ENCODE data around the gene ATG5. TPM values are rescaled to one million over a fixed set of nuclear protein-coding genes. Genes with fewer than 3 reads are reported as not detected.

The ATG5 gene
- polyA plus RNA-seq, 1 of the 3 experiments (the other 2 are of a cell fraction) = 15.5 TPM

GRCh38 chr6:106186714-106187113, 138.8 kb downstream of the ATG5 start:
- Histone ChIP-seq H3F3A (replicated peaks; ENCODE audit: insufficient read depth) (peaks cover 31% of the 10 kb centered on the region), H3K27me3 (ENCODE audit: insufficient read depth) (no peaks in the 10 kb centered on the region), H2AFZ (ENCODE audit: low read depth) (no peak overlapping the region), H3K36me3 (replicated peaks in 1 of 2; ENCODE audit: control insufficient read depth in 1 of 2, insufficient read depth in 2 of 2, low read length in 1 of 2) (peaks cover 8 to 20% of the 10 kb centered on the region in 2 experiments), H3K4me3 (ENCODE audit: low read depth in 2 of 2, low read length in 1 of 2) (no peak overlapping the region), H3K9me3 (no peaks in the 10 kb centered on the region), H3K4me1 (ENCODE audit: control insufficient read depth in 1 of 2, insufficient read depth in 2 of 2, low read depth in 1 of 2, low read length in 1 of 2) (peaks cover 0 to 19% of the 10 kb centered on the region in 2 experiments; a peak in 2 of 4 replicates), H3K79me2 (ENCODE audit: insufficient read depth) (no peaks in the 10 kb centered on the region), H3K4me2 (no peak overlapping the region), H3K9ac (no peak overlapping the region), H3K27ac (ENCODE audit: low read depth in 2 of 2, low read length in 1 of 2) (no peak overlapping the region), H3K9me2 (no peaks in the 10 kb centered on the region), H4K20me1 (ENCODE audit: insufficient read depth) (no peaks in the 10 kb centered on the region)
- POLR2A ChIA-PET = no interaction called here
- no peak for TF ChIP-seq EP300 (IDR thresholded peaks at IDR 0.05; ENCODE audit: borderline replicate concordance in 1 of 2, low read depth in 1 of 2, low read length in 1 of 2)
- no peak for TF ChIP-seq RXRA (IDR thresholded peaks at IDR 0.05; ENCODE audit: borderline replicate concordance, low read depth)
- no peak for TF ChIP-seq CTCF (IDR thresholded peaks at IDR 0.05)
- TF ChIP-seq TCF12 (IDR thresholded peaks at IDR 0.05) = no peak
- no peak for TF ChIP-seq MXI1 (IDR thresholded peaks at IDR 0.05; ENCODE audit: low read depth, low read length)
- no peak for TF ChIP-seq RFX5 (IDR thresholded peaks at IDR 0.05; ENCODE audit: low read length)
- TF ChIP-seq GATA2 (CRISPR knock-in tag; IDR thresholded peaks at IDR 0.05) = no peak
- no peak for TF ChIP-seq JUND (IDR thresholded peaks at IDR 0.05)
- no peak for TF ChIP-seq ZBTB33 (IDR thresholded peaks at IDR 0.05; ENCODE audit: borderline replicate concordance, low read depth)
- no peak for TF ChIP-seq RAD21 (IDR thresholded peaks at IDR 0.05; ENCODE audit: low read length)
- no peak for DNase-seq
- WGBS (ENCODE audit: low lambda C conversion rate) = 98% methylated on average over 2 of the region's 2 CpGs
- CTCF ChIA-PET = no interaction called here

- CTCF ChIA-PET = no interaction called here
- TF ChIP-seq FOXJ3 (CRISPR knock-in tag; IDR thresholded peaks at IDR 0.05) = no peak
Measured at GRCh38 chr6:106186172-106186571, 139.4 kb downstream of the ATG5 start.

More at GRCh38 chr6:106186172-106186571, 139.4 kb downstream of the ATG5 start:
- H3K27me3 ChIP-seq (ENCODE audit: insufficient read depth) = no peaks in the 10 kb centered on the region
- H2AFZ ChIP-seq (ENCODE audit: low read depth) = no peak overlapping the region
- H3K4me2 ChIP-seq = no peak overlapping the region
- no peak overlapping the region for H3K9ac ChIP-seq
- POLR2A ChIA-PET = no interaction called here
- no peak overlapping the region for H3K27ac ChIP-seq (ENCODE audit: low read depth in 2 of 2, low read length in 1 of 2)
- no peaks in the 10 kb centered on the region for H3K79me2 ChIP-seq (ENCODE audit: insufficient read depth)
- no peak for DNase-seq
- no peaks in the 10 kb centered on the region for H3K9me2 ChIP-seq
- no peak overlapping the region for H3K4me3 ChIP-seq (ENCODE audit: low read depth in 2 of 2, low read length in 1 of 2)
- peaks cover 0 to 21% of the 10 kb centered on the region in 2 experiments; a peak in 2 of 4 replicates for H3K4me1 ChIP-seq (ENCODE audit: control insufficient read depth in 1 of 2, insufficient read depth in 2 of 2, low read depth in 1 of 2, low read length in 1 of 2)
- WGBS (ENCODE audit: low lambda C conversion rate) = 98% methylated on average over 3 of the region's 3 CpGs
- H3K9me3 ChIP-seq = no peaks in the 10 kb centered on the region
- H3K36me3 ChIP-seq (replicated peaks in 1 of 2; ENCODE audit: control insufficient read depth in 1 of 2, insufficient read depth in 2 of 2, low read length in 1 of 2) = peaks cover 8 to 20% of the 10 kb centered on the region in 2 experiments
- H3F3A ChIP-seq (replicated peaks; ENCODE audit: insufficient read depth) = peaks cover 37% of the 10 kb centered on the region
- no peaks in the 10 kb centered on the region for H4K20me1 ChIP-seq (ENCODE audit: insufficient read depth)

Data from SK-N-SH (cell line).